K562 (cell line): Measurements from ENCODE around the gene GPM6B. TPM values are rescaled to one million over a fixed set of nuclear protein-coding genes. Genes with fewer than 3 reads are reported as not detected.

Experiments
- ATAC-seq: fragments of 200-7000 bp; cut with Tn5 transposase; 3 replicates; pipeline ENCODE4 v1.9.1; 2020; ENCODE audit warnings: moderate library complexity
- BruUV-seq: library from RNA; stranded (reverse); fragments of 400-500 nt; replicated peaks from 2 replicates; lab custom pipeline; 2021; lab: Mats Ljungman, UMichigan
- CTCF ChIA-PET: fragments of 300-600 bp; formaldehyde crosslinking; extraction: SDS; loops from one replicate; lab custom pipeline; 2021; ENCODE audit warnings: low intra/inter-chr PET ratio; lab: Yijun Ruan, JAX
- POLR2A ChIA-PET: fragments of 300-600, 350-650 bp; sonication (Branson Sonifier 250); formaldehyde crosslinking; extraction: SDS; loops from one replicate; lab custom pipeline; 2021; ENCODE audit warnings: antibody characterized with exemption, inconsistent platforms; lab: Yijun Ruan, JAX
- DNase-seq, 4 experiments: peaks; one replicate each; pipeline versions ENCODE4 v3.0.0 to v3.0.0-alpha.2; 2011 to 2018; ENCODE audit warnings: low spot score in 3 of 4, mixed read lengths in 3 of 4; ENCODE audit errors: extremely low read depth in 1 of 4
- FAIRE-seq: peaks from 2 replicates; lab custom pipeline; 2011; peaks lifted over from hg19 to GRCh38; lab: Jason Lieb, UNC
- H2AFZ ChIP-seq: 2 replicates; pipeline ENCODE4 v1.6.0; 2011; ENCODE audit warnings: low read depth, low read length, control low read depth, inconsistent platforms
- H3K27ac ChIP-seq: fragments of 200-600 bp; 3 replicates; pipeline ENCODE4 v1.8.0; 2011; ENCODE audit warnings: low read depth, mild to moderate bottlenecking, control low read depth, inconsistent platforms, low read length, moderate library complexity, mixed read lengths; ENCODE audit errors: extremely low read depth
- H3K27me3 ChIP-seq, 2 experiments: fragments of 300-600 bp in 1 of 2; 2 replicates in 1 of 2; 3 replicates in 1 of 2; pipeline versions ENCODE4 v1.6.0 to v1.8.0; 2011; ENCODE audit warnings: inconsistent platforms in 2 of 2, low read length in 2 of 2, mild to moderate bottlenecking in 1 of 2, mixed read lengths in 1 of 2, moderate library complexity in 1 of 2; ENCODE audit not compliant: control insufficient read depth in 2 of 2, insufficient read depth in 2 of 2
- H3K36me3 ChIP-seq: fragments of 300-600 bp; 3 replicates; pipeline ENCODE4 v1.8.0; 2011; ENCODE audit warnings: mild to moderate bottlenecking, low read length, inconsistent platforms; ENCODE audit not compliant: control insufficient read depth, insufficient read depth
- H3K4me1 ChIP-seq, 2 experiments: fragments of 200-600 bp in 1 of 2; replicated peaks in 1 of 2; 2 replicates in 1 of 2; 3 replicates in 1 of 2; pipeline versions ENCODE4 v1.5.1 to v1.8.0; 2011; ENCODE audit warnings: inconsistent platforms in 2 of 2, low read length in 2 of 2, mild to moderate bottlenecking in 1 of 2, mixed read lengths in 1 of 2, moderate library complexity in 1 of 2; ENCODE audit not compliant: control insufficient read depth in 2 of 2, insufficient read depth in 2 of 2
- H3K4me2 ChIP-seq: 2 replicates; pipeline ENCODE4 v1.6.1; 2011; ENCODE audit warnings: low read length, control low read depth, inconsistent platforms, mixed read lengths; ENCODE audit not compliant: insufficient read depth
- H3K4me3 ChIP-seq: fragments of 200-600 bp; sonication (generic), shearing (Covaris generic); 2 replicates; pipeline ENCODE4 v1.5.1; 2016; ENCODE audit warnings: control low read depth, inconsistent platforms
- H3K79me2 ChIP-seq: fragments of 200-600 bp; 3 replicates; pipeline ENCODE4 v1.8.0; 2011; ENCODE audit warnings: low read length, inconsistent platforms; ENCODE audit not compliant: control insufficient read depth, insufficient read depth
- H3K9ac ChIP-seq, 2 experiments: 2 replicates each; pipeline versions ENCODE4 v1.6.0 to v1.6.1; 2011; ENCODE audit warnings: low read depth in 2 of 2, low read length in 2 of 2, control low read depth in 1 of 2, inconsistent platforms in 1 of 2, mild to moderate bottlenecking in 1 of 2, mixed read lengths in 1 of 2; ENCODE audit not compliant: insufficient read depth in 1 of 2
- H3K9me1 ChIP-seq: one replicate; pipeline ENCODE4 v1.6.0; 2011; ENCODE audit warnings: inconsistent platforms, mild to moderate bottlenecking, low read length, moderate library complexity; ENCODE audit not compliant: control insufficient read depth, insufficient read depth
- H3K9me3 ChIP-seq: replicated peaks from 2 replicates; pipeline ENCODE4 v1.5.1; 2011; ENCODE audit warnings: low read depth, low read length, inconsistent platforms; ENCODE audit not compliant: control insufficient read depth, insufficient read depth
- H4K20me1 ChIP-seq: replicated peaks from 2 replicates; pipeline ENCODE4 v1.6.1; 2011; ENCODE audit warnings: low read length, inconsistent platforms, mixed read lengths; ENCODE audit not compliant: control insufficient read depth, insufficient read depth
- CC2D1A ChIP-seq: fragments of 450-650 bp; IDR thresholded peaks from 2 replicates; pipeline ENCODE4 v1.6.1; 2017; ENCODE audit warnings: mild to moderate bottlenecking
- JUND ChIP-seq, 2 experiments: IDR thresholded peaks; 2 replicates in 1 of 2; 3 replicates in 1 of 2; pipeline ENCODE4 v1.6.1; 2011; ENCODE audit warnings: borderline replicate concordance in 2 of 2, low read depth in 2 of 2, low read length in 2 of 2, improper control_type of control experiment in 1 of 2, missing biosample characterization in 1 of 2, missing genetic modification characterization in 1 of 2, missing genetic modification reagents in 1 of 2
- MED1 ChIP-seq: sonication (generic); formaldehyde crosslinking; IDR thresholded peaks from 2 replicates; pipeline ENCODE4 v1.8.1; 2023; ENCODE audit warnings: missing genetic modification reagents, borderline replicate concordance
- MLLT1 ChIP-seq, 2 experiments: fragments of 450-650 bp; IDR thresholded peaks; 2 replicates each; pipeline ENCODE4 v1.6.1; 2016
- NR3C1 ChIP-seq: sonication (generic); formaldehyde crosslinking; IDR thresholded peaks from 2 replicates; pipeline ENCODE4 v1.8.1; 2022; ENCODE audit warnings: missing genetic modification reagents
- POLR3G ChIP-seq: IDR thresholded peaks from 2 replicates; pipeline ENCODE4 v1.6.1; 2011; ENCODE audit not compliant: insufficient read length, insufficient replicate concordance; ENCODE audit errors: extremely low read depth
- THRAP3 ChIP-seq: fragments of 450-650 bp; IDR thresholded peaks from 2 replicates; pipeline ENCODE4 v1.6.1; 2016; ENCODE audit warnings: mild to moderate bottlenecking, inconsistent platforms, borderline replicate concordance
- ZNF449 ChIP-seq: fragments of 250-450 bp; sonication (Bioruptor Pico); IDR thresholded peaks from 2 replicates; pipeline ENCODE4 v1.8.0; 2022; ENCODE audit warnings: moderate library complexity, mild to moderate bottlenecking, inconsistent platforms
- ZNF77 ChIP-seq: fragments of 250-450 bp; sonication (Bioruptor Pico); IDR thresholded peaks from 2 replicates; pipeline ENCODE4 v1.5.0; 2020
- WGBS: fragments of 100-300 bp; shearing (Covaris generic); methylation state at CpG from one replicate; pipeline ENCODE4 v1.1.6; 2016; ENCODE audit warnings: low coverage, mixed read lengths; ENCODE audit not compliant: insufficient coverage; ENCODE audit errors: missing lambda C conversion rate; 5-methylcytosine and 5-hydroxymethylcytosine counted together
- in situ Hi-C: fragments of 300-500 bp; cut with MboI; formaldehyde crosslinking; loops from 4 replicates; pipeline ENCODE4 v1.15.0; 2018; ENCODE audit warnings: inconsistent platforms, mixed read lengths
- intact Hi-C: fragments of 100-400 bp; cut with micrococcal nuclease; formaldehyde crosslinking; loops from 2 replicates; pipeline ENCODE4 v1.14.2; 2022
- polyA plus RNA-seq, 8 experiments: library from polyadenylated mRNA; depleted of rRNA in 4 of 8; stranded (reverse) in 5 of 8; unstranded in 3 of 8; fragments of >200 nt; fragmentation: Nextera tagmentation in 2 of 8; fragmentation: Illumina TruSeq in 1 of 8; extraction: Ambion mirVana in 2 of 8; extraction: Trizol in 1 of 8; gene quantifications; 2 replicates each; pipeline versions ENCODE4 v1.2.1 to v1.2.3, GENCODE V29; 2011 to 2014; ENCODE audit warnings: inconsistent platforms in 1 of 8, missing spikeins in 1 of 8
- total RNA-seq, 7 experiments: library from RNA; depleted of rRNA in 6 of 7; stranded (reverse); fragments of >200 nt in 6 of 7; fragmentation: Illumina TruSeq in 2 of 7; extraction: Trizol in 2 of 7; gene quantifications; 2 replicates each; pipeline versions ENCODE4 v1.2.1 to v1.2.3, GENCODE V29; 2011 to 2021; ENCODE audit warnings: low replicate concordance in 1 of 7

Gene GPM6B
- total and polyA plus RNA-seq, 9 of the 15 experiments (the other 6 are each of a cell fraction or from before 2014, with no cell fraction given): 0.14 to 0.32 TPM; not detected in 7

- TF ChIP-seq MLLT1 (IDR thresholded peaks at IDR 0.05): no peak
- no peak for TF ChIP-seq ZNF77
- TF ChIP-seq MED1 (CRISPR knock-in tag): no peak
Observed at GRCh38 chrX:13775837-13776236, 41.1 kb downstream of the GPM6B start (continued).

GRCh38 chrX:13774696-13775095, 42.2 kb downstream of the GPM6B start:
- no peak overlapping the region for H3K9ac ChIP-seq
- H3K9me1 ChIP-seq: no peaks in the 10 kb centered on the region
- ATAC-seq (no peak), FAIRE-seq (no peak), DNase-seq (no peak)
- WGBS: 95% methylated on average over 2 of the region's 2 CpGs
- peaks cover 28% of the 10 kb centered on the region; the same call in 2 of the 3 replicates for H3K36me3 ChIP-seq
- intact Hi-C loops: no loop called here
- H3K9me3 ChIP-seq: no peaks in the 10 kb centered on the region
- no peaks in the 10 kb centered on the region for H3K79me2 ChIP-seq
- no peaks in the 10 kb centered on the region for H3K4me1 ChIP-seq
- H3K27me3 ChIP-seq: peaks cover 0 to 2% of the 10 kb centered on the region in 2 experiments; a peak in 2 of 5 replicates
- in situ Hi-C loops: no loop called here
- POLR2A ChIA-PET: no interaction called here
- H3K4me3 ChIP-seq: no peak overlapping the region
- CTCF ChIA-PET: no interaction called here
- H2AFZ ChIP-seq: no peak overlapping the region
- no peak overlapping the region for H3K27ac ChIP-seq
- no TSS peak for BruUV-seq
- H3K4me2 ChIP-seq: no peak overlapping the region
- H4K20me1 ChIP-seq: no peaks in the 10 kb centered on the region
- TF ChIP-seq CC2D1A: no peak
- no peak for TF ChIP-seq MLLT1 (IDR thresholded peaks at IDR 0.05)
- no peak for TF ChIP-seq JUND (IDR thresholded peaks at IDR 0.05; ENCODE audit: borderline replicate concordance, low read depth, low read length)
- TF ChIP-seq JUND (tag; IDR thresholded peaks at IDR 0.05; ENCODE audit: borderline replicate concordance, low read depth, low read length): no peak
- no peak for TF ChIP-seq POLR3G
- no peak for TF ChIP-seq ZNF449 (CRISPR knock-in tag)
- no peak for TF ChIP-seq THRAP3
- TF ChIP-seq NR3C1: no peak
